Stimulated activated naive CD4-positive, alpha-beta T cell (primary cell): ENCODE results near the gene TFF3.

Experiments used
- DNase-seq, 6 experiments: peaks; one replicate each; lab custom pipeline; 2025; lab: John Stamatoyannopoulos, UW

TFF3 gene, protein sequence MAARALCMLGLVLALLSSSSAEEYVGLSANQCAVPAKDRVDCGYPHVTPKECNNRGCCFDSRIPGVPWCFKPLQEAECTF

GRCh38 chr21:42315296-42315891, at the start of gene TFF3:
Gene TFF3 (minus strand): TSS chr21:42315409. CDS start chr21:42315374, 35 bp downstream.
- DNase-seq, result no peak

GRCh38 chr21:42364304-42364865, 49.2 kb upstream of the TFF3 start:
- DNase-seq, result no peak

DNA sequence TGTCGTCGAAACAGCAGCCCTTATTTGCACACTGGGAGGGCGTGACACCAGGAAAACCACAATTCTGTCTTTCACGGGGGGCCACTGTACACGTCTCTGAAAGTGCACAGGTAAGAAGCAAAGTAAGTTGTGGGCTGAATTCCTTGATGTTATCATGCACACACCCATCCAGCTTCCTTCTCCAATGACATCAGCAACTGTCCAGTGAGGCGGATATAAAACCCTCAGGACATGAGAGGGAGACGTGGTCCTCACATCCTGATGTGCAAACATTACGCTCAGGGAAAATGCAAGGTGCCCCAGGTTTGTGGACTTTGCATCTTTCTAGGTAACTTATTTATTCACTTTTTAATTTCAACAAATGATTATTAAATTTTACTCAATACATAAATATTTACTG, 48.1 kb upstream of the TFF3 start:
- DNase-seq, result no peak

- DNase-seq, result no peak
These were observed 47.5 kb upstream of the TFF3 start for GRCh38 chr21:42362700-42363099.

DNA sequence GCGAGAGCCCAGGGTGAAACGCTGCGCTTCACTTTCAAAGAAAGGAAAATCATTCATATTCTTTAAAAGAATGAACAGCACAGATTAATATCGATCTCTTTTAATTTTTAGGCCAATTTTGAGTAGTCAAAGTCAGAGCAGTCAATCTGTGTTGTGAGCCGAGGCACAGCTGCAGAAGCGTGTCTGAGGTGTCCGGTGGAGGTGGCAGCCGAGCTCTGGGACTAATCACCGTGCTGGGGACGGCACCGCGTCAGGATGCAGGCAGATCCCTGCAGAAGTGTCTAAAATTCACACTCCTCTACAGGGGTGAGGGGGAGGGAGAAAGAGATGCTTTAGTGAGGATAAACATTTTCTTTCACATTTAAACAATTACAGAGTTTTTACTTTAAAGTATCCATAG, 47.0 kb upstream of the TFF3 start:
- DNase-seq, result no peak

GRCh38 chr21:42361286-42361685, 46.1 kb upstream of the TFF3 start:
- DNase-seq, result no peak

DNA sequence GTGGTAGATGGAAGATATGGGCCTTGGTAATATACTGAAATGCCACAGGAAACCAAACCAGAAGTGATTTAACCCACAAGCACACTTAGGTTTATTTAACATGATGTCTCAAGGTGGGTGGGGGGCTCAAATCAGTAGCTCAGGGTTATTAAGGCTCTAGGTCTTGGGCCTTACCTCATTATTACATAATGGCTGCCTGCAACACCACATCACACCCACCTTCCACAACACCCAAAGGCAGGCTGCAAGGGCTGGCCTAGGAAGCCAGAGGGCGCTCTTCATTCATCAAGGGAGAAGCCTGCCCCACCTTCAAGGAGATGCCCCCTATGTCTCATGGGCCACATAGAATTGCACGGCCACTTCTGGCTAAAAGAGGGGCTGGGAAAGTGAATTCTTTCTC, 45.1 kb upstream of the TFF3 start:
- no peak for DNase-seq

- DNase-seq, result no peak
These were observed 43.7 kb upstream of the TFF3 start for GRCh38 chr21:42358937-42359336.

DNA sequence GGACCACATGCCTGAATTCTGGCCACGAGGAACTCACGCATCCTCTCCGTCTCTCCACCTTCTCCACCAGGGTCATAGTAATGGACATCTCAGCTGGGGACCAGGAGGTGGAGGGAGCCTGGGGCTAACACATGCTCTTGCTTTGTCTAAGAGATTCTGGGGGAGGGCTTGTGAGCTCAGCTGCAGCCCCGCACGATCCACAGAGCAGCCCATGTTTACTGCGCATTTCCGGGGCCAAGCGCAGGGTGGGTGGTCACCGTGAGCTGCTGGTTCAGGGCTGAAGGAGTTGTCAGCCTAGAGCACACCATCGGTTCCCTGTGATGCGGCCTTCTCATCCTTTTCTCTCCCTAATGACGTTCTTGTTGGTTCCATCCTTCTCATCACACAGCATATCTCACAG, 43.1 kb upstream of the TFF3 start:
- no peak for DNase-seq

DNA sequence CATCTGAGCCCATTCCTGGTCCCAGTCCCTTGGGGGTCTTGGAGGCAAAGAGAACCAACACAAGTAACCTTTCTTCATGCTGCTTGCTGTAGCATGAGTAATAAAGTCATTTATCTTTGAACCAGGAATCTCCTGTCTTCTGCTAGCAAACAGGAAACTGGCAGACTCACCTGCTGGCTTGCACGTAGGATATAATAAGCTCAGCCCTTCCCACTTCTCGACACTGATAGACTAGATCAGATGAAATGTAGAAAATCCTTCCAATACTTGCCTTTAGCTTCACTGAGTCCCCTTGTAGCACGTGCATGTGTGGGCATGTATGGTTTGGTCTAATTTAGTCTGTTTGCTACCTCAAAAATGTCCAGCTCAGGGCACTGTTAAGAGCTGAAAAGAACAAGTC, 42.1 kb upstream of the TFF3 start:
- DNase-seq, result no peak

DNA sequence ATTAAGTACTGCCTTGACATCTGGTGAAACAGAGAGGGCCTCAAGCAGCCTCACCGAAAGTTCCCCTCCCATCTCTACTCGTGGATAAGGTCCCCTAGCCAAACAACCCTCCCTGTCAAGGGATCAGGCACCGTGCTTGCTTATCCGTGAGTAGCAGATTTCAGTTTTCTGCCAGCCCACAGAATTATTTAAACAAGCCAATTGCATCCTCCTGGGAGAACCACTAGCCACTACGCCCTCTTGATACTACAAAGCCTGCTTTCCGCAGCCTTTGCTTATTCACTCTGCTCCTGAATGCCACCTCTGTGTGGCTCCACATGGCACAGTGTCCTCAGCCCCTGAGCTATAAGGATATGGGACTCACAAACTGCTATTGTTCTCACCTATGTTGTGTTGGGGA, 41.4 kb upstream of the TFF3 start:
- no peak for DNase-seq

DNA sequence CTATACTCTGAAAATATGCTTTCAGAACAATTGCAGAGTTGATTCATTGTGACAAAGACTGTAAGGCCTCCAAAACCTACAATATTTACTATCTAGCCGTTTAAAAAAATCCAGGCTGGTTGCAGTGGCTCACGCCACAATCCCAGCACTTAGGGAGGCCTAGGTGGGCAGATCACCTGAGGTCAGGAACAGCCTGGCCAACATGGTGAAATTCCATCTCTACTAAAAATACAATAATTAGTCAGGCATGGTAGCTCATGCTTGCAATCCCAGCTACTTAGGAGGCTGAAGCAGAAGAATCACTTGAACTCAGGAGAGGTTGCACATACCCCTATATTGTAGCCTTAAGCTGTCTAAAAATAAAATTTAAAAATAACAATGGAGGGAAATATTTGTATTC, 40.8 kb upstream of the TFF3 start:
- DNase-seq, result no peak

DNA sequence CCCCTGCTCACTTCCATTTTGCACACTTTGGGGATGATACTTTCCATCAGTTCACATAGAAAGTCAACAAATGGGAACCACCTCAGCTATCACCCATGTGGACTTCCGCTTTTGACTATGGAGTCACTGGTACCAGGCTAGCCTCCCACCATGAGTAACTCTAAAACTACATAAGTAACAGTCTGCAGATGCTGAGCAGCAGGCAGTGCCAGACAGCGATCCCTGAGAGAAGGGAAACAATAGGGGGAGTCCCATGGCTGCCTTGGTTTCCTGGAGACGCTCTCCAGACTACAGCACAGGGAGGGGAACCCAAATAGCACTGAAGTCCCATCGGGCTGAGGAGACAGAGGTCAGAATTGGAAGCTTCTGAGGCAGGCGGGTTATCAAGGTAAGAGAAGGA, 38.4 kb upstream of the TFF3 start:
- no peak for DNase-seq

- DNase-seq, result no peak
These were observed 37.4 kb upstream of the TFF3 start for GRCh38 chr21:42352441-42353095.

DNA sequence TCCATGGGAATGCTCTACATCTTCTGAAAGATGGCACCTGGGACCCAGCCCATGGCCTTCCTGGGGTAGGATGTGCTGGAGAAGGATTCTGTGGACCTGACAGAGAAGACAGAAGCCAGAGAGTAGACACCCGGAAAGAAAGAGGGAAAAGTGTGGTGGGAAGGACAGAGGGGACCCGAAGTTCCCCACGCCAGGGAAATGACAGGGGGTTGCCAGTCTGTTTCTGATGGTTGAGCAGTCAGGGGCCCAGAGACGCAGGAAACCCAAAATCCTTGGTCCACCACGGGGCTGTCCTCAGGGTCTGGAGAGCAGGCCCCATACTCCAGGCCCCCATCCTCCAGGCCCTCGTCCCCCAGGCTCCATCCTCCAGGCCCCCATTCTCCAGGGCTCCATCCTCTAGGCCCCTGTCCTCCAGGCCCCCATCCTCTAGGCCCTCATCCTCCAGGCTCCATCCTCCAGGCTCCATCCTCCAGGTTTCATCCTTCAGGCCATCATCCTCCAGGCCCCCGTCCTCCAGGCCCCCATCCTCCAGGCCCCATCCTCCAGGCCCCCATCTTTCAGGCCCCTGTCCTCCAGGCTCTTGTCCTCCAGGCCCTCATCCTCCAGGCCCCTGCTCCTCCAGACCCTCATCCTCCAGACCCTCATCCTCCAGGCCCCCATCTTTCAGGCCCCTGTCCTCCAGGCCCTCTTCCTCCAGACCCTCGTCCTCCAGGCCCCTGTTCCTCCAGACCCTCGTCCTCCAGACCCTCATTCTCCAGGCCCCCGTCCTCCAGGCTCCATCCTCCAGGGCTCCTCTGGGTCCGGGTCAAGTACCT, 36.6 kb upstream of the TFF3 start:
- no peak for DNase-seq

DNA sequence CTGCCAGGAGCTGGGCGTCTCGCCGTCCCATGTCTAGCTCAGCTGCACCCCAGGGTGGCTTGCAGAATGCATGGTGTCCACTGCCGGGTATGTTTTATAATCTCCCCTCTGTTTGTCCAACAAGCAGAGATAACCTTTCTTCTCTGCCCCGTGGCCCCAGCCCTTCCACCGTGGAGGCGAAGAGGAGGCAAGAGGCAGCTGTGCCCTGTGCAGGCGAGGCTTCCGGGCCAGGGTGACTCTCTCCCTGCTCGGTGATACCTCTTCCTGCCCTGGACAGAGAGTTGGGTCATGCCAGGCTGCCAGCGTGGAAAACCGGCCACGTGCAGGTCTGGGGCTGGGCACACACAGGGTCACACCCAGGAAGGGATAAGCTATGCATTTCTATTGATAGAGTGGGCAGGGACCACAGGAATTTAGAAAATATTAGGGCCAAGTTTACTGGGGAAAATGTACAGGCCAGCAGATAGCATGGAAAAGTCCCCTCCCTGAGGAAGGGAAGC, 35.8 kb upstream of the TFF3 start, which contains the start of gene TFF2:
Gene TFF2, minus strand, starts transcription at position 68 of the 500 bp plus-strand sequence. Its CDS starts 37 bp downstream, at position 31.
- no peak for DNase-seq

DNA sequence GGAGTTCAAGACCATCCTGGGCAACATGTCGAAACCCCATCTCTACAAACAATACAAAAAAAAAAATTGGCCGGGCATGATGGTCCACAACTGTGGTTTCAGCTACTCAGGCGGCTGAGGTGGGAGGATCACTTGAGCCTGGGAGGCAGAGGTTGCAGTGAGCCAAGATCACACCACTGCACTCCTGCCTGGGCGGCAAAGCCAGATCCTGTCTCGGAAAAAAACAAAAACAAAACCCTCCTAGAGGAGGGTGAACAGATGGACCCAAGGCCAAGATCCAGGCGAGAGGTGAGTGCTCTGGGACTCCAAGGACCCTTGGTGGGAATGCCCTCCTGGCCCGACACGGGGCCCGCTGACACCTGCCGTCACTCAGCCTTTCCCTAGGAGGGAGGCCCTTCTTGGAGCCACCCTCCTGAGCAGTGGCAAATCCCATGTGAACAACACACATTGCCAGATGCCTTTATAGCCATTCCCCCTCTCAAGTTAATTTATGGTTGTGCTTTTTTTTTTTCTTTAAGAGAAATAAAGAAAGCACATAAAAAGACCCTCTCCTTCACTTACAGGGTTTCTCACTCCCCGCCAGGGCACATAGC, 35.2 kb upstream of the TFF3 start:
- no peak for DNase-seq

DNA sequence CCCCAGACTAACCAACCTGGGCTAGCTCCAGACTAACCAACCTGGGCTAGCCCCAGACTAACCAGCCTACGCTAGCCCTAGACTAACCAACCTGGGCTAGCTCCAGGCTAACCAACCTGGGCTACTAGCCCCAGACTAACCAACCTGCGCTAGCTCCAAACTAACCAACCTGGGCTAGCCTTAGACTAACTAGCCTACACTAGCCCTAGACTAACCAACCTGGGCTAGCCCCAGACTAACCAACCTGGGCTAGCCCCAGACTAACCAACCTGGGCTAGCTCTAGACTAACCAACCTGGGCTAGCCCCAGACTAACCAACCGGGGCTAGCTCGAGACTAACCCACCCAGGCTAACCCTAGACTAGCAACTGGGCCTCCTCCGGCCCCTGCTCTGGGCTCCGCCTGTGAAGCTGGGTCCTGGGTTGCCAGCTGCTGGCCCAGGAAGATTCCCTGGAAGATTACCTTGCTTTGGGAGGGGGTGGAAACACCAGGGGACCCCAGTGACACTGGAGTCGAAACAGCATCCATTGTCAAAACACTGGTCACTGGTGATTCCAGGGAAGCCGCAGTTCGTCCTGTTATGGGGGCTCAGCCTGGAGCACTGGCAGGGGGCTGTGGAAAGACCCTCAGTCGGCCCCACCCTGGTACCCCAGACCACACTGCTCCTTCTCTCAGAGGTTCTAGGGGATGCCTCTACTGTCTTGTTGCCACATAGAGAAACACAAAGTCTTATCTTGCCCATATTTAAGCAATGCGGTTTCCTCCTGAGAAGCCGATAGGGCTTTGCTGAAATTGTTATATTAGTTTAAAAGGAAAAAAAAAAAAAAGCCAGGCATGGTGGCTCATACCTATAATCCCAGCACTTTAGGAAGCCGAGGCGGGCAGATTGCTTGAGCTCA, 34.5 kb upstream of the TFF3 start:
- no peak for DNase-seq

DNA sequence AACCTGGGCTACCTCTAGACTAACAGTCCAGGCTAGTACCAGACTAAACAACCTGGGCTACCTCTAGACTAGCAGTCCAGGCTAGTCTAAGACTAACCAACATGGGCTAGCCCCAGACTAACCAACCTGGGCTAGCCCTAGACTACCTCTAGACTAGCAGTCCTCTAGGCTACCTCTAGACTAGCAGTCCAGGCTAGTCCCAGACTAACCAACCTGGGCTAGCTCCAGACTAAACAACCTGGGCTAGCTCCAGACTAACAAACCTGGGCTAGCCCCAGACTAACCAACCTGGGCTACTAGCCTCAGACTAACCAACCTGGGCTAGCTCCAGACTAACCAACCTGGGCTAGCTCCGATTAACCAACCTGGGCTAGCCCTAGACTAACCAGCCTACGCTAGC, 33.6 kb upstream of the TFF3 start:
- DNase-seq, result no peak

GRCh38 chr21:42347601-42348327, 32.6 kb upstream of the TFF3 start:
- no peak for DNase-seq
